H9 (cell line): ENCODE measurements around the gene ZNF75A. TPM values are rescaled to one million over a fixed set of nuclear protein-coding genes. Genes with fewer than 3 reads are reported as not detected.

ENCODE experiments used
- DNase-seq: peaks from one replicate; pipeline ENCODE4 v3.0.0-alpha.2; 2017
- H2AFZ ChIP-seq: one replicate; pipeline ENCODE4 v1.6.1; 2013; ENCODE audit warnings: mild to moderate bottlenecking, low read length, control low read depth, moderate library complexity
- H2AK5ac ChIP-seq: 2 replicates; pipeline ENCODE4 v1.6.1; 2013; ENCODE audit warnings: low read length, control low read depth, mixed read lengths; ENCODE audit not compliant: insufficient read length
- H2BK120ac ChIP-seq: one replicate; pipeline ENCODE4 v1.6.1; 2013; ENCODE audit warnings: low read depth, mild to moderate bottlenecking, low read length, control low read depth, inconsistent platforms; ENCODE audit not compliant: poor library complexity, severe bottlenecking
- H2BK12ac ChIP-seq: 2 replicates; pipeline ENCODE4 v1.6.1; 2013; ENCODE audit warnings: low read length, control low read depth, mixed read lengths, low read depth; ENCODE audit not compliant: insufficient read length
- H2BK15ac ChIP-seq: 2 replicates; pipeline ENCODE4 v1.6.1; 2013; ENCODE audit warnings: low read depth, low read length, control low read depth
- H2BK20ac ChIP-seq: one replicate; pipeline ENCODE4 v1.6.1; 2013; ENCODE audit warnings: low read depth, mild to moderate bottlenecking, low read length, control low read depth, inconsistent platforms; ENCODE audit not compliant: poor library complexity, severe bottlenecking
- H2BK5ac ChIP-seq: 2 replicates; pipeline ENCODE4 v1.6.1; 2013; ENCODE audit warnings: low read length, control low read depth, mixed read lengths; ENCODE audit not compliant: insufficient read length
- H3K14ac ChIP-seq: 2 replicates; pipeline ENCODE4 v1.6.1; 2013; ENCODE audit warnings: low read length, control low read depth; ENCODE audit not compliant: insufficient read depth
- H3K18ac ChIP-seq: 2 replicates; pipeline ENCODE4 v1.6.1; 2013; ENCODE audit warnings: low read depth, mild to moderate bottlenecking, mixed read lengths, low read length, control low read depth; ENCODE audit not compliant: insufficient read length
- H3K23ac ChIP-seq: 2 replicates; pipeline ENCODE4 v1.6.1; 2013; ENCODE audit warnings: low read length, control low read depth, mixed read lengths, low read depth; ENCODE audit not compliant: insufficient read length
- H3K23me2 ChIP-seq: 2 replicates; pipeline ENCODE4 v1.6.1; 2013; ENCODE audit warnings: low read depth, mild to moderate bottlenecking, mixed read lengths, low read length, control low read depth; ENCODE audit not compliant: insufficient read length, poor library complexity, severe bottlenecking
- H3K27ac ChIP-seq: 2 replicates; pipeline ENCODE4 v1.5.1; 2013; ENCODE audit warnings: low read length, control low read depth, mixed read lengths, low read depth; ENCODE audit not compliant: insufficient read length
- H3K27me3 ChIP-seq: 2 replicates; pipeline ENCODE4 v1.6.1; 2013; ENCODE audit warnings: low read length, control low read depth, inconsistent platforms; ENCODE audit not compliant: insufficient read depth
- H3K4ac ChIP-seq: 2 replicates; pipeline ENCODE4 v1.6.1; 2013; ENCODE audit warnings: low read depth, mild to moderate bottlenecking, control low read depth, inconsistent platforms, low read length, moderate library complexity
- H3K4me1 ChIP-seq: 2 replicates; pipeline ENCODE4 v1.6.1; 2013; ENCODE audit warnings: low read length, control low read depth, inconsistent platforms; ENCODE audit not compliant: insufficient read depth
- H3K4me2 ChIP-seq: 2 replicates; pipeline ENCODE4 v1.6.1; 2013; ENCODE audit warnings: low read length, control low read depth, mixed read lengths; ENCODE audit not compliant: insufficient read length, insufficient read depth
- H3K56ac ChIP-seq: 2 replicates; pipeline ENCODE4 v1.6.1; 2013; ENCODE audit warnings: low read depth, mild to moderate bottlenecking, mixed read lengths, low read length, control low read depth; ENCODE audit not compliant: insufficient read length
- H3K79me1 ChIP-seq: 2 replicates; pipeline ENCODE4 v1.6.1; 2013; ENCODE audit warnings: low read depth, mild to moderate bottlenecking, moderate library complexity, low read length, control low read depth, inconsistent platforms; ENCODE audit not compliant: insufficient read depth, poor library complexity, severe bottlenecking
- H3K79me2 ChIP-seq: 2 replicates; pipeline ENCODE4 v1.6.1; 2013; ENCODE audit warnings: low read length, control low read depth, inconsistent platforms; ENCODE audit not compliant: insufficient read depth
- H3K9ac ChIP-seq: 2 replicates; pipeline ENCODE4 v1.6.1; 2013; ENCODE audit warnings: low read length, control low read depth, mixed read lengths; ENCODE audit not compliant: insufficient read length; ENCODE audit errors: extremely low read depth
- H3K9me3 ChIP-seq: one replicate; pipeline ENCODE4 v1.6.1; 2013; ENCODE audit warnings: low read depth, low read length, inconsistent platforms; ENCODE audit not compliant: control insufficient read depth
- H3T11ph ChIP-seq: one replicate; pipeline ENCODE4 v1.6.1; 2013; ENCODE audit warnings: mild to moderate bottlenecking, low read length, control low read depth, inconsistent platforms
- H4K20me1 ChIP-seq: one replicate; pipeline ENCODE4 v1.6.1; 2013; ENCODE audit not compliant: control insufficient read depth, insufficient read length, insufficient read depth
- H4K5ac ChIP-seq: 2 replicates; pipeline ENCODE4 v1.6.1; 2013; ENCODE audit warnings: low read depth, mild to moderate bottlenecking, mixed read lengths, low read length, control low read depth; ENCODE audit not compliant: insufficient read length
- H4K8ac ChIP-seq: replicated peaks from 2 replicates; pipeline ENCODE4 v1.6.1; 2013; ENCODE audit warnings: low read length, control low read depth, mixed read lengths, low read depth; ENCODE audit not compliant: insufficient read length
- H4K91ac ChIP-seq: 2 replicates; pipeline ENCODE4 v1.6.1; 2013; ENCODE audit warnings: low read depth, mild to moderate bottlenecking, moderate library complexity, mixed read lengths, low read length, control low read depth; ENCODE audit not compliant: insufficient read length
- H3K27ac Mint-ChIP-seq, 3 experiments: 2 replicates in 2 of 3; 3 replicates in 1 of 3; pipeline ENCODE4 v1.8.0; 2020 to 2021; ENCODE audit warnings: mixed read lengths in 3 of 3, mild to moderate bottlenecking in 1 of 3, moderate library complexity in 1 of 3
- H3K27me3 Mint-ChIP-seq: 2 replicates; pipeline ENCODE4 v1.8.0; 2021; ENCODE audit warnings: low read depth, mild to moderate bottlenecking, moderate library complexity, mixed read lengths
- H3K36me3 Mint-ChIP-seq, 3 experiments: 2 replicates in 2 of 3; 3 replicates in 1 of 3; pipeline ENCODE4 v1.8.0; 2020 to 2021; ENCODE audit warnings: low read depth in 3 of 3, mixed read lengths in 3 of 3; ENCODE audit not compliant: insufficient read depth in 1 of 3
- H3K4me1 Mint-ChIP-seq, 2 experiments: 2 replicates each; pipeline ENCODE4 v1.8.0; 2020; ENCODE audit warnings: mixed read lengths in 2 of 2
- H3K4me3 Mint-ChIP-seq, 2 experiments: 2 replicates in 1 of 2; 3 replicates in 1 of 2; pipeline ENCODE4 v1.8.0; 2020 to 2021; ENCODE audit warnings: mild to moderate bottlenecking in 2 of 2, mixed read lengths in 2 of 2, moderate library complexity in 1 of 2
- H3K9me3 Mint-ChIP-seq, 2 experiments: 2 replicates in 1 of 2; 3 replicates in 1 of 2; pipeline ENCODE4 v1.8.0; 2020; ENCODE audit warnings: mild to moderate bottlenecking in 2 of 2, mixed read lengths in 2 of 2, moderate library complexity in 1 of 2
- CTCF ChIP-seq: fragments of 200-600 bp; sonication (generic); conservative IDR thresholded peaks from 3 replicates; pipeline ENCODE4 v1.8.0; 2021; ENCODE audit warnings: antibody characterized with exemption, mild to moderate bottlenecking
- WGBS: extraction: QIAGEN DNeasy Blood & Tissue Kit; methylation state at CpG from one replicate; pipeline ENCODE4 v1.1.7; 2013; ENCODE audit warnings: missing lambda C conversion rate, low lambda C conversion rate, mixed read lengths; ENCODE audit not compliant: insufficient read length; ENCODE audit errors: extremely low coverage; 5-methylcytosine and 5-hydroxymethylcytosine counted together
- total RNA-seq: library from RNA; stranded (reverse); gene quantifications from 2 replicates; pipeline ENCODE4 v1.2.1, GENCODE V29; 2021

ZNF75A gene
- total RNA-seq, 1 experiment from 2014 or later, result 42.4 TPM

GRCh38 chr16:3358871-3359270 is 53.6 kb downstream of the ZNF75A start:
- H3K56ac ChIP-seq, result no peak overlapping the region
- H3K23me2 ChIP-seq, result no peaks in the 10 kb centered on the region
- H3K9ac ChIP-seq, result no peak overlapping the region
- no peaks in the 10 kb centered on the region for H3K79me2 ChIP-seq
- no peak overlapping the region for H2BK15ac ChIP-seq
- H3K18ac ChIP-seq, result no peak overlapping the region
- H2BK5ac ChIP-seq, result no peak overlapping the region
- no peaks in the 10 kb centered on the region for H3K4me1 ChIP-seq
- H3K4me3 Mint-ChIP-seq, result no peak overlapping the region
- H3T11ph ChIP-seq, result no peak overlapping the region
- no peak overlapping the region for H4K5ac ChIP-seq
- H2AFZ ChIP-seq, result no peak overlapping the region
- H4K20me1 ChIP-seq, result no peaks in the 10 kb centered on the region
- H3K27ac ChIP-seq, result no peak overlapping the region
- no peaks in the 10 kb centered on the region for H3K79me1 ChIP-seq
- H3K4ac ChIP-seq, result no peak overlapping the region
- H3K9me3 ChIP-seq, result peaks cover 6% of the 10 kb centered on the region
- H3K9me3 Mint-ChIP-seq, result peaks cover 66 to 73% of the 10 kb centered on the region in 2 experiments
- no peak overlapping the region for H2BK12ac ChIP-seq
- H3K14ac ChIP-seq, result no peak overlapping the region
- no peak overlapping the region for H4K8ac ChIP-seq
- no peak overlapping the region for H3K4me2 ChIP-seq
- no peak overlapping the region for H2AK5ac ChIP-seq
- no peak overlapping the region for H3K27ac Mint-ChIP-seq
- peaks cover 0 to 2% (median 0%) of the 10 kb centered on the region in 3 experiments; a peak in 1 of 7 replicates for H3K36me3 Mint-ChIP-seq
- H3K4me1 Mint-ChIP-seq, result no peaks in the 10 kb centered on the region
- H2BK120ac ChIP-seq, result no peak overlapping the region
- no peak for TF ChIP-seq CTCF
- no peak overlapping the region for H3K23ac ChIP-seq
- peaks cover 48% of the 10 kb centered on the region for H3K27me3 Mint-ChIP-seq
- no peaks in the 10 kb centered on the region for H3K27me3 ChIP-seq
- whole genome bisulfite sequencing, result no CpG with 5 or more reads among the region's 1 CpG
- H2BK20ac ChIP-seq, result no peak overlapping the region
- no peak overlapping the region for H4K91ac ChIP-seq
- DNase-seq, result no peak
